Colonic mucosa (tissue), 4 donors: ENCODE data around the gene HIVEP2. TPM values are rescaled to one million over a fixed set of nuclear protein-coding genes. Genes with fewer than 3 reads are reported as not detected.

Experiments used
- DNase-seq: peaks from one replicate; pipeline ENCODE4 v3.0.0-alpha.2; 2020
- H3K27ac ChIP-seq: fragments of 200-600 bp; one replicate; pipeline ENCODE4 v1.8.0; 2021
- H3K27me3 ChIP-seq: fragments of 200-600 bp; one replicate; pipeline ENCODE4 v1.8.0; 2021
- H3K36me3 ChIP-seq: fragments of 200-600 bp; one replicate; pipeline ENCODE4 v1.8.0; 2021
- H3K4me1 ChIP-seq: fragments of 200-600 bp; one replicate; pipeline ENCODE4 v1.8.0; 2021; ENCODE audit warnings: mild to moderate bottlenecking
- H3K4me3 ChIP-seq: fragments of 200-600 bp; one replicate; pipeline ENCODE4 v1.8.0; 2021
- H3K9ac ChIP-seq, 2 donors: one replicate each; pipeline ENCODE4 v1.7.0; 2013; ENCODE audit warnings: control low read depth in 2 of 2, low read depth in 2 of 2, low read length in 2 of 2
- H3K9me3 ChIP-seq: fragments of 200-600 bp; one replicate; pipeline ENCODE4 v1.8.0; 2021
- intact Hi-C: fragments of 100-400 bp; cut with DNase I; formaldehyde crosslinking; loops from one replicate; pipeline ENCODE4 v1.14.1; 2022
- total RNA-seq, 2 donors: library from RNA; stranded (reverse); fragmentation: NEBNext Ultra II Directional in 1 of 2; extraction: Animal tissue kit (Norgen Biotek cat#: 25700) in 1 of 2; gene quantifications; one replicate each; pipeline ENCODE4 v1.2.1, GENCODE V29; 2021
- TF ChIP-seq, protein P1 (sequence below): fragments of 200-600 bp; IDR thresholded peaks from one replicate; pipeline ENCODE4 v1.8.0; 2022; ENCODE audit warnings: antibody characterized with exemption, mild to moderate bottlenecking
- donor health status: healthy.
- donor health status: DM: no; HTN: no; CAD: no.
- donor health status: DM: no; HTN: no; CAD: no.

HIVEP2 gene, protein sequence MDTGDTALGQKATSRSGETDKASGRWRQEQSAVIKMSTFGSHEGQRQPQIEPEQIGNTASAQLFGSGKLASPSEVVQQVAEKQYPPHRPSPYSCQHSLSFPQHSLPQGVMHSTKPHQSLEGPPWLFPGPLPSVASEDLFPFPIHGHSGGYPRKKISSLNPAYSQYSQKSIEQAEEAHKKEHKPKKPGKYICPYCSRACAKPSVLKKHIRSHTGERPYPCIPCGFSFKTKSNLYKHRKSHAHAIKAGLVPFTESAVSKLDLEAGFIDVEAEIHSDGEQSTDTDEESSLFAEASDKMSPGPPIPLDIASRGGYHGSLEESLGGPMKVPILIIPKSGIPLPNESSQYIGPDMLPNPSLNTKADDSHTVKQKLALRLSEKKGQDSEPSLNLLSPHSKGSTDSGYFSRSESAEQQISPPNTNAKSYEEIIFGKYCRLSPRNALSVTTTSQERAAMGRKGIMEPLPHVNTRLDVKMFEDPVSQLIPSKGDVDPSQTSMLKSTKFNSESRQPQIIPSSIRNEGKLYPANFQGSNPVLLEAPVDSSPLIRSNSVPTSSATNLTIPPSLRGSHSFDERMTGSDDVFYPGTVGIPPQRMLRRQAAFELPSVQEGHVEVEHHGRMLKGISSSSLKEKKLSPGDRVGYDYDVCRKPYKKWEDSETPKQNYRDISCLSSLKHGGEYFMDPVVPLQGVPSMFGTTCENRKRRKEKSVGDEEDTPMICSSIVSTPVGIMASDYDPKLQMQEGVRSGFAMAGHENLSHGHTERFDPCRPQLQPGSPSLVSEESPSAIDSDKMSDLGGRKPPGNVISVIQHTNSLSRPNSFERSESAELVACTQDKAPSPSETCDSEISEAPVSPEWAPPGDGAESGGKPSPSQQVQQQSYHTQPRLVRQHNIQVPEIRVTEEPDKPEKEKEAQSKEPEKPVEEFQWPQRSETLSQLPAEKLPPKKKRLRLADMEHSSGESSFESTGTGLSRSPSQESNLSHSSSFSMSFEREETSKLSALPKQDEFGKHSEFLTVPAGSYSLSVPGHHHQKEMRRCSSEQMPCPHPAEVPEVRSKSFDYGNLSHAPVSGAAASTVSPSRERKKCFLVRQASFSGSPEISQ (N-terminal part only)
- 10 to 100 TPM in 1 of 2 donors, 1 to 10 TPM in 1; 5.3 to 15.2 TPM for total RNA-seq

DNA sequence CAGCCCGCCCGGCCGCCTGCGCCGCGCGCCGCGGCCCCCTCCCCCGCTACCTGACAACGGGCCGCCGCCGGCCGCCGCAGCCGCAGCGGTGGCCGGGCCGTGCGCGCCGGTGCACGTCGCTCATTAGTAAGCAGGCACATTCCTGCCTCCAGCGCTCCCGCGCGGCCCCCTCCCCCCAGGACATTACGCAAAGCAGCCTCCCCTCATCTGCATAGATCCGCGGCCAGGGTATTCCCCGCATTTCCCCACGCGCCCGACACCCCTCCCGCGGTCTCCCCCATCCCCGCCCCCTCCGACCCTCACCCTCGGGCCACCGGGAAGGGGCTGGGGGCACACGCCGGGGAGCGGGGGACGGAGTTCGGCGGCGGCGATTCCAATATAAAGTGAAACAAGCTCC lies at the start of gene HIVEP2:
HIVEP2 (minus strand) TSS at position 128 of the 397 bp plus-strand sequence. CDS start 170,438 bp downstream, outside the sequence.
- Histone ChIP-seq H3K9me3 (no peaks in the 10 kb centered on the region), H3K36me3 (no peaks in the 10 kb centered on the region), H3K27me3 (no peaks in the 10 kb centered on the region), H3K4me1 (no peaks in the 10 kb centered on the region), H3K4me3 (peak within 1 kb of the TSS; percentile 74), H3K27ac (peak within 1 kb of the TSS; percentile 97), H3K9ac (peak within 1 kb of the TSS; percentile 96 to 99)
- DNase-seq: peak; percentile 89
- intact Hi-C loops: loop anchor here (10.0 kb wide), 1 partner anchor 120 kb away; no protein-coding TSS in a partner anchor
- TF ChIP-seq, protein P1, sequence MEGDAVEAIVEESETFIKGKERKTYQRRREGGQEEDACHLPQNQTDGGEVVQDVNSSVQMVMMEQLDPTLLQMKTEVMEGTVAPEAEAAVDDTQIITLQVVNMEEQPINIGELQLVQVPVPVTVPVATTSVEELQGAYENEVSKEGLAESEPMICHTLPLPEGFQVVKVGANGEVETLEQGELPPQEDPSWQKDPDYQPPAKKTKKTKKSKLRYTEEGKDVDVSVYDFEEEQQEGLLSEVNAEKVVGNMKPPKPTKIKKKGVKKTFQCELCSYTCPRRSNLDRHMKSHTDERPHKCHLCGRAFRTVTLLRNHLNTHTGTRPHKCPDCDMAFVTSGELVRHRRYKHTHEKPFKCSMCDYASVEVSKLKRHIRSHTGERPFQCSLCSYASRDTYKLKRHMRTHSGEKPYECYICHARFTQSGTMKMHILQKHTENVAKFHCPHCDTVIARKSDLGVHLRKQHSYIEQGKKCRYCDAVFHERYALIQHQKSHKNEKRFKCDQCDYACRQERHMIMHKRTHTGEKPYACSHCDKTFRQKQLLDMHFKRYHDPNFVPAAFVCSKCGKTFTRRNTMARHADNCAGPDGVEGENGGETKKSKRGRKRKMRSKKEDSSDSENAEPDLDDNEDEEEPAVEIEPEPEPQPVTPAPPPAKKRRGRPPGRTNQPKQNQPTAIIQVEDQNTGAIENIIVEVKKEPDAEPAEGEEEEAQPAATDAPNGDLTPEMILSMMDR: no peak

DNA sequence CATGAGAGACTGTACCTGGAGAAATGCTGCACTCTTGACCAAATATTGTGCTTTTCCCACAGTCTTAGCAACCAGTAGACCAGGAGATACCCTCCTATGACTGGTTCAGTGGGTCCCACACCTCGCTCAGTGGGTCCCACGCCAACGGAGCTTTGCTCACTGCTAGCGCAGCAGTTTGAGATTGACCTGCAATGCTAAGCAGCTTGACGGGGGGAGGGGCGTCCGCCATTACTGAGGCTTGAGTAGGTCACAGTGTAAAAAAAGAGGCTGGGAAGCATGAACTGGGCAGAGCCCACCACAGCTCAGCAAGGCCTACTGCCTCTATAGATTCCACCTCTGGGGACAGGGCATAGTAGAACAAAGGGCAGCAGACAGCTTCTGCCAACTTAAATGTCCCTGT lies 49.0 kb upstream of the HIVEP2 start:
- no peak for DNase-seq
- H3K4me3 ChIP-seq: no peak overlapping the region
- H3K9me3 ChIP-seq: no peaks in the 10 kb centered on the region
- no peak overlapping the region for H3K27ac ChIP-seq
- TF ChIP-seq, protein P1: no peak
- intact Hi-C loops: no loop called here
- no peaks in the 10 kb centered on the region for H3K4me1 ChIP-seq
- no peak overlapping the region for H3K9ac ChIP-seq
- no peaks in the 10 kb centered on the region for H3K36me3 ChIP-seq
- H3K27me3 ChIP-seq: no peaks in the 10 kb centered on the region

DNA sequence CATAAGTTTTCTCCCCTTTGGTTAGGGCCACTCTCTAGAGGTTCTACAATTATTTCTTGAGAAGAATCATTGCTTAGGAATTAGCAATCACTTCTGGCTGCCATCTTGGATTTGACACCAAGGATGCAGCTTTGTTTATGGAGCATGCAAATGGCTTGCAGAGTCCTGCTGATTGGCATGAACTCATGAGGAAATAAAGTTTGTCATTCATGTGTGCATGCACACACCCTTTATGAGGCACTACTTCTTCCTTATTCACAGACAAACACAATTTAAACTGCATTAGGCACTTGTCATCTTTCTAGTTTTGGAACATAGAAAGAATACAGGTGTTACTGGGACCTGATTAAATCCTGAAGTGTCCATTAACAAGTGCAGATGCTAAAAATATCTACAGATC lies 42.5 kb upstream of the HIVEP2 start:
- Histone ChIP-seq H3K9ac (no peak overlapping the region), H3K36me3 (no peaks in the 10 kb centered on the region), H3K9me3 (no peaks in the 10 kb centered on the region), H3K27me3 (no peaks in the 10 kb centered on the region), H3K4me3 (no peak overlapping the region), H3K27ac (no peak overlapping the region), H3K4me1 (no peaks in the 10 kb centered on the region)
- TF ChIP-seq, protein P1: no peak
- DNase-seq: no peak
- intact Hi-C loops: no loop called here

DNA sequence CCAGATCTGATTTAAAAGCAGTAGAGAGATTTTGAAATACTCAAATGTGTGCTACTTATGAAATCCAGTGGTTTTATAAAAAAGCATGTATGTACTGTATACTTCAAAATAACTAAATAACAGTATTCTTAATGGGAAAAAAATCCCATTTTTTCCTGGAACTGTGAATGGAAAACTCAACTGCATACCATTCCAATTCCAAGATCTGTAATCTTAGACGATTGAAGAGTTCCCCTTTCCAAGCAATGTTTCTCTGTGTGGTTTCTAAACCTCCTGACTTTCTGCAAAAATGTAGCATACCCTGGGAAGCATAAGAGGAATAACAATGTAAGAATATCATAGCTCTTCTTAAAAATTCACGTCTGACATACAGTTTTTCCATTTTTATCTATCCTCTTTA lies 40.3 kb upstream of the HIVEP2 start:
- intact Hi-C loops: no loop called here
- H3K4me1 ChIP-seq: no peaks in the 10 kb centered on the region
- no peaks in the 10 kb centered on the region for H3K27me3 ChIP-seq
- H3K36me3 ChIP-seq: no peaks in the 10 kb centered on the region
- H3K4me3 ChIP-seq: no peak overlapping the region
- no peak for DNase-seq
- H3K27ac ChIP-seq: no peak overlapping the region
- no peaks in the 10 kb centered on the region for H3K9me3 ChIP-seq
- no peak overlapping the region for H3K9ac ChIP-seq
- TF ChIP-seq, protein P1: no peak

DNA sequence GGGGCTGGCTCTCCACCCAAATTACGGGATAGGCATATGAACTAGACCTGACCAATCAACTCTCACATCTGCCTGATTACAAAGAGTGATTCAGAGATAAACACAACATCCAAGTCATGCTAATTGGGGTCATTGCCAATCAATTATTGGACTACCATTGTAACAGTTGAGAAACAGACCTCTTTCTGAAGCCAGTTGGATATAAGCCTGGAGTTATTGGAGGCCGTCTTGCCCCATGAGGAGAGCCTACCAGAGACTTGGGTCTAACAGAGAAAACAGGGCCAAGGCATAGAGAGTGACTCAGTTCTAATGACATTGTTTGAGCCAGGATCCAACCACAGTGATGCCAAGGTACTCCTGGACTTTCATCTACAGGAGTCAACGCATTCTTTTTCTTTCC lies 39.4 kb upstream of the HIVEP2 start:
- Histone ChIP-seq H3K4me1 (no peaks in the 10 kb centered on the region), H3K9me3 (no peaks in the 10 kb centered on the region), H3K27me3 (no peaks in the 10 kb centered on the region), H3K36me3 (no peaks in the 10 kb centered on the region), H3K9ac (no peak overlapping the region), H3K4me3 (no peak overlapping the region), H3K27ac (no peak overlapping the region)
- no peak for DNase-seq
- intact Hi-C loops: no loop called here
- TF ChIP-seq, protein P1: no peak
